HepG2 (cell line): ENCODE data around the gene CCT3. TPM values are rescaled to one million over a fixed set of nuclear protein-coding genes. Genes with fewer than 3 reads are reported as not detected.

Source experiments
- ATAC-seq: fragments of 200-7000 bp; cut with Tn5 transposase; 3 replicates; pipeline ENCODE4 v1.9.1; 2020; ENCODE audit warnings: mild to moderate bottlenecking, moderate library complexity
- BruUV-seq: library from RNA; stranded (reverse); fragments of 400-500 nt; replicated peaks from 2 replicates; lab custom pipeline; 2021; lab: Mats Ljungman, UMichigan
- CTCF ChIA-PET: fragments of 300-600 bp; formaldehyde crosslinking; extraction: SDS; loops from one replicate; lab custom pipeline; 2021; ENCODE audit warnings: low total read pairs, inconsistent platforms, low intra/inter-chr PET ratio; lab: Yijun Ruan, JAX
- POLR2A ChIA-PET: fragments of 350-600 bp; sonication (Branson Sonifier 250); formaldehyde crosslinking; loops from one replicate; lab custom pipeline; 2020; ENCODE audit warnings: antibody characterized with exemption, inconsistent platforms; lab: Yijun Ruan, JAX
- DNase-seq: peaks from one replicate; pipeline ENCODE4 v3.0.0-alpha.2; 2015; ENCODE audit warnings: low spot score
- FAIRE-seq: peaks from 3 replicates; lab custom pipeline; 2011; peaks lifted over from hg19 to GRCh38; lab: Jason Lieb, UNC
- H2AFZ ChIP-seq: one replicate; pipeline ENCODE4 v1.6.1; 2011; ENCODE audit warnings: low read length, inconsistent platforms
- H3K27ac ChIP-seq: fragments of 300-600 bp; 3 replicates; pipeline ENCODE4 v1.8.0; 2011; ENCODE audit warnings: mixed run types, mild to moderate bottlenecking, mixed read lengths, low read length, inconsistent platforms; ENCODE audit not compliant: insufficient read depth; ENCODE audit errors: extremely low read length
- H3K27me3 ChIP-seq, 2 experiments: fragments of 200-600 bp in 1 of 2; 2 replicates in 1 of 2; 3 replicates in 1 of 2; pipeline versions ENCODE4 v1.6.0 to v1.8.0; 2011; ENCODE audit warnings: low read length in 2 of 2, mild to moderate bottlenecking in 2 of 2, moderate library complexity in 2 of 2, inconsistent platforms in 1 of 2; ENCODE audit not compliant: insufficient read depth in 2 of 2, control insufficient read depth in 1 of 2
- H3K36me3 ChIP-seq, 2 experiments: fragments of 200-600 bp in 1 of 2; replicated peaks in 1 of 2; 2 replicates in 1 of 2; 3 replicates in 1 of 2; pipeline versions ENCODE4 v1.5.1 to v1.8.0; 2011; ENCODE audit warnings: low read length in 2 of 2, inconsistent platforms in 1 of 2; ENCODE audit not compliant: insufficient read depth in 2 of 2, control insufficient read depth in 1 of 2
- H3K4me1 ChIP-seq: 2 replicates; pipeline ENCODE4 v1.5.1; 2012; ENCODE audit warnings: low read length, inconsistent platforms; ENCODE audit not compliant: insufficient read depth
- H3K4me2 ChIP-seq: 2 replicates; pipeline ENCODE4 v1.6.0; 2011; ENCODE audit warnings: low read depth, low read length, inconsistent platforms
- H3K4me3 ChIP-seq, 3 experiments: fragments of 200-600 bp in 1 of 3; sonication (generic), shearing (Covaris generic) in 1 of 3; replicated peaks in 1 of 3; 2 replicates each; pipeline ENCODE4 v1.5.1; 2011 to 2016; ENCODE audit warnings: low read length in 3 of 3, inconsistent platforms in 2 of 3, low read depth in 2 of 3, mild to moderate bottlenecking in 2 of 3, control low read depth in 1 of 3, mixed read lengths in 1 of 3; ENCODE audit not compliant: insufficient read depth in 1 of 3
- H3K79me2 ChIP-seq: one replicate; pipeline ENCODE4 v1.6.1; 2011; ENCODE audit warnings: low read length, inconsistent platforms; ENCODE audit not compliant: insufficient read depth
- H3K9ac ChIP-seq: 2 replicates; pipeline ENCODE4 v1.6.0; 2011; ENCODE audit warnings: mild to moderate bottlenecking, low read depth, low read length, inconsistent platforms; ENCODE audit not compliant: insufficient read depth
- H3K9me3 ChIP-seq: 2 replicates; pipeline ENCODE4 v1.5.1; 2012; ENCODE audit warnings: mild to moderate bottlenecking, low read length
- H4K20me1 ChIP-seq: 2 replicates; pipeline ENCODE4 v1.6.0; 2011; ENCODE audit warnings: inconsistent platforms, mild to moderate bottlenecking, low read length, moderate library complexity; ENCODE audit not compliant: insufficient read depth
- GATAD2A ChIP-seq: IDR thresholded peaks from 2 replicates; pipeline ENCODE4 v1.6.1; 2016
- JARID2 ChIP-seq: sonication (generic); formaldehyde crosslinking; IDR thresholded peaks from 2 replicates; pipeline ENCODE4 v1.8.1; 2023; ENCODE audit warnings: missing genetic modification reagents, inconsistent platforms; ENCODE audit not compliant: insufficient replicate concordance
- RBFOX2 ChIP-seq: fragments of 200-400 bp; formaldehyde crosslinking; IDR thresholded peaks from 2 replicates; pipeline ENCODE4 v1.6.1; 2017; ENCODE audit warnings: low read depth, mild to moderate bottlenecking, low read length
- ZNF510 ChIP-seq: sonication (generic); formaldehyde crosslinking; IDR thresholded peaks from 2 replicates; pipeline ENCODE4 v1.4.0; 2020; ENCODE audit warnings: low read depth, mild to moderate bottlenecking, missing genetic modification reagents
- ZNF556 ChIP-seq: sonication (generic); formaldehyde crosslinking; IDR thresholded peaks from 2 replicates; pipeline ENCODE4 v1.4.0; 2020; ENCODE audit warnings: mild to moderate bottlenecking, missing genetic modification reagents, borderline replicate concordance
- ZNF598 ChIP-seq: sonication (generic); formaldehyde crosslinking; IDR thresholded peaks from 2 replicates; pipeline ENCODE4 v1.5.1; 2020; ENCODE audit warnings: mild to moderate bottlenecking, missing genetic modification reagents, borderline replicate concordance
- ZNF737 ChIP-seq: sonication (generic); formaldehyde crosslinking; IDR thresholded peaks from 2 replicates; pipeline ENCODE4 v1.5.0; 2020; ENCODE audit warnings: missing genetic modification reagents, mild to moderate bottlenecking, borderline replicate concordance
- ZNF746 ChIP-seq: sonication (generic); formaldehyde crosslinking; IDR thresholded peaks from 2 replicates; pipeline ENCODE4 v1.8.0; 2022; ENCODE audit warnings: mild to moderate bottlenecking, missing genetic modification reagents
- whole genome bisulfite sequencing: methylation state at CpG from one replicate; pipeline ENCODE4 v1.1.6; 2017; ENCODE audit warnings: low lambda C conversion rate; 5-methylcytosine and 5-hydroxymethylcytosine counted together
- in situ Hi-C: cut with HindIII; loops from 2 replicates; pipeline ENCODE4 v1.10.0; 2017; ENCODE audit warnings: low pct_unique_long_range_greater_than_20kb; ENCODE audit not compliant: extremely low pct_ligation_motif_present
- intact Hi-C: fragments of 100-400 bp; cut with micrococcal nuclease; formaldehyde crosslinking; loops from one replicate; pipeline ENCODE4 v1.10.0; 2022; ENCODE audit not compliant: unreplicated experiment
- polyA plus RNA-seq, 8 experiments: library from polyadenylated mRNA; depleted of rRNA in 3 of 8; stranded (reverse) in 7 of 8; unstranded in 1 of 8; fragments of >200 nt; fragmentation: Illumina TruSeq in 4 of 8; extraction: Trizol in 4 of 8; gene quantifications; 2 replicates each; pipeline versions ENCODE4 v1.2.1 to v1.2.3, GENCODE V29; 2011 to 2016; ENCODE audit warnings: low read depth in 4 of 8, missing spikeins in 1 of 8, mixed read lengths in 1 of 8; ENCODE audit not compliant: insufficient read depth in 1 of 8
- total RNA-seq, 5 experiments: library from RNA; depleted of rRNA; stranded (reverse); fragments of >200 nt; fragmentation: Illumina TruSeq; extraction: Trizol; gene quantifications; 2 replicates each; pipeline ENCODE4 v1.2.3, GENCODE V29; 2016; ENCODE audit warnings: low read depth in 1 of 5
- TF ChIP-seq, protein P1 (sequence below): IDR thresholded peaks from 2 replicates; pipeline ENCODE4 v1.6.1; 2016; ENCODE audit warnings: low read depth, control low read depth

The CCT3 gene
- total and polyA plus RNA-seq, 2 of the 13 experiments (the other 11 are each of a cell fraction or from before 2014, with no cell fraction given) = 319 to 615 TPM

DNA sequence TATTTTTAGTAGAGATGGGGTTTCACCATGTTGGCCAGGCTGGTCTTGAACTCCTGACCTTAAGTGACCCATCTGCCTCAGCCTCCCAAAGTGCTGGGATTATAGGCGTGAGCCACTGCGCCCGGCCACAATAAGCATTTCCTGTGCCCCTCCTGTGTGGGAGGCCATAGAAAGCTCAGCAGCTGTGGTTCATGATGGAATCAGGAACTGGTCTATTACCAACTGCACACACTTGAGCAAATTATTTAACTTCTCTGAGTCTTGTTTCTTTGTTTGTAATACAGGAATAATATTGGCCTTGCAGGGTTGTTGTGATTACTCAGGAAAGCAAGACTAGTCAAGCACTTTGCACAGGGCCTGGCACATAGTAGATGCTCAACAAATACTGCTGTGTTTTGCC lies 45.9 kb upstream of the CCT3 start:
- Histone ChIP-seq H3K4me3 (no peak overlapping the region), H3K4me2 (no peak overlapping the region), H3K79me2 (no peaks in the 10 kb centered on the region), H4K20me1 (peaks cover 4% of the 10 kb centered on the region), H3K36me3 (peaks cover 24 to 46% of the 10 kb centered on the region in 2 experiments), H3K27me3 (0 out of 5 replicates have a peak, but pooled peaks cover 0 to 2% of the 10 kb centered on the region in 2 experiments), H3K27ac (no peak overlapping the region), H3K9ac (no peak overlapping the region), H2AFZ (no peak overlapping the region), H3K4me1 (peaks cover 28% of the 10 kb centered on the region), H3K9me3 (no peaks in the 10 kb centered on the region)
- ATAC-seq (no peak), FAIRE-seq (no peak), DNase-seq (no peak)
- 92% methylated on average over 3 of the region's 3 CpGs for WGBS
- intact Hi-C loops = no loop called here
- in situ Hi-C loops = no loop called here
- CTCF ChIA-PET = interaction anchor here (5.4 kb wide), 1 partner anchor 61 kb away, joined by 76 read pairs; no protein-coding TSS in a partner anchor
- TF ChIP-seq ZNF746 (CRISPR knock-in tag) = no peak
- no peak for TF ChIP-seq ZNF598
- TF ChIP-seq, protein P1, sequence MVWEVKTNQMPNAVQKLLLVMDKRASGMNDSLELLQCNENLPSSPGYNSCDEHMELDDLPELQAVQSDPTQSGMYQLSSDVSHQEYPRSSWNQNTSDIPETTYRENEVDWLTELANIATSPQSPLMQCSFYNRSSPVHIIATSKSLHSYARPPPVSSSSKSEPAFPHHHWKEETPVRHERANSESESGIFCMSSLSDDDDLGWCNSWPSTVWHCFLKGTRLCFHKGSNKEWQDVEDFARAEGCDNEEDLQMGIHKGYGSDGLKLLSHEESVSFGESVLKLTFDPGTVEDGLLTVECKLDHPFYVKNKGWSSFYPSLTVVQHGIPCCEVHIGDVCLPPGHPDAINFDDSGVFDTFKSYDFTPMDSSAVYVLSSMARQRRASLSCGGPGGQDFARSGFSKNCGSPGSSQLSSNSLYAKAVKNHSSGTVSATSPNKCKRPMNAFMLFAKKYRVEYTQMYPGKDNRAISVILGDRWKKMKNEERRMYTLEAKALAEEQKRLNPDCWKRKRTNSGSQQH (CRISPR knock-in tag) = no peak
- TF ChIP-seq ZNF556 (CRISPR knock-in tag) = no peak
- TF ChIP-seq ZNF737 (CRISPR knock-in tag) = no peak
- TF ChIP-seq GATAD2A (CRISPR knock-in tag) = no peak
- no peak for TF ChIP-seq RBFOX2
- no peak for TF ChIP-seq ZNF510
- TF ChIP-seq JARID2 (CRISPR knock-in tag) = no peak
- BruUV-seq = no TSS peak
- POLR2A ChIA-PET = interaction anchor here (1.1 to 12.6 kb wide), 3 partner anchors 8 to 121 kb away, joined by 3 to 189 read pairs (median 8); partner anchors contain the start of gene RHBG
